Measurements from ENCODE around the gene C12orf50.

Gene C12orf50

GRCh38 chr12:87943762-87944161, 85.4 kb downstream of the C12orf50 start:
- no peak overlapping the region for H3K27ac ChIP-seq (ENCODE audit: low read depth, low read length)
- H3K27me3 ChIP-seq (ENCODE audit: control insufficient read depth, insufficient read depth, low read length), result peaks cover 15% of the 10 kb centered on the region; the same call in 1 of the 2 replicates
- no peaks in the 10 kb centered on the region for H3K36me3 ChIP-seq (ENCODE audit: control insufficient read depth, insufficient read depth, low read length)
- no peak overlapping the region for H3K4me3 ChIP-seq (ENCODE audit: low read depth, low read length)
- peaks cover 7% of the 10 kb centered on the region for H3K4me1 ChIP-seq (ENCODE audit: control insufficient read depth, insufficient read depth, low read length)
- H3K9me3 ChIP-seq (ENCODE audit: control insufficient read depth, insufficient read depth, low read length), result no peaks in the 10 kb centered on the region
- H3K9ac ChIP-seq (ENCODE audit: low read depth, low read length), result no peak overlapping the region

GRCh38 chr12:87943023-87943422, 86.2 kb downstream of the C12orf50 start:
- Histone ChIP-seq H3K4me1 (ENCODE audit: control insufficient read depth, insufficient read depth, low read length) (peaks cover 7% of the 10 kb centered on the region), H3K27ac (ENCODE audit: low read depth, low read length) (no peak overlapping the region), H3K4me3 (ENCODE audit: low read depth, low read length) (no peak overlapping the region), H3K9ac (ENCODE audit: low read depth, low read length) (no peak overlapping the region), H3K9me3 (ENCODE audit: control insufficient read depth, insufficient read depth, low read length) (no peaks in the 10 kb centered on the region), H3K36me3 (ENCODE audit: control insufficient read depth, insufficient read depth, low read length) (no peaks in the 10 kb centered on the region), H3K27me3 (ENCODE audit: control insufficient read depth, insufficient read depth, low read length) (peaks cover 18% of the 10 kb centered on the region)

GRCh38 chr12:87939182-87939581, 90.0 kb downstream of the C12orf50 start:
- Histone ChIP-seq H3K9me3 (ENCODE audit: control insufficient read depth, insufficient read depth, low read length) (0 out of 2 replicates have a peak, but pooled peaks cover 4% of the 10 kb centered on the region), H3K27me3 (ENCODE audit: control insufficient read depth, insufficient read depth, low read length) (peaks cover 21% of the 10 kb centered on the region), H3K4me1 (ENCODE audit: control insufficient read depth, insufficient read depth, low read length) (peaks cover 7% of the 10 kb centered on the region), H3K4me3 (ENCODE audit: low read depth, low read length) (no peak overlapping the region), H3K27ac (ENCODE audit: low read depth, low read length) (no peak overlapping the region), H3K36me3 (ENCODE audit: control insufficient read depth, insufficient read depth, low read length) (no peaks in the 10 kb centered on the region), H3K9ac (ENCODE audit: low read depth, low read length) (no peak overlapping the region)

GRCh38 chr12:87935216-87935615, 94.0 kb downstream of the C12orf50 start:
- H3K4me3 ChIP-seq (ENCODE audit: low read depth, low read length), result no peak overlapping the region
- H3K4me1 ChIP-seq (ENCODE audit: control insufficient read depth, insufficient read depth, low read length), result peaks cover 7% of the 10 kb centered on the region
- no peaks in the 10 kb centered on the region for H3K36me3 ChIP-seq (ENCODE audit: control insufficient read depth, insufficient read depth, low read length)
- peaks cover 12% of the 10 kb centered on the region for H3K27me3 ChIP-seq (ENCODE audit: control insufficient read depth, insufficient read depth, low read length)
- H3K9me3 ChIP-seq (ENCODE audit: control insufficient read depth, insufficient read depth, low read length), result 0 out of 2 replicates have a peak, but pooled peaks cover 4% of the 10 kb centered on the region
- no peak overlapping the region for H3K27ac ChIP-seq (ENCODE audit: low read depth, low read length)
- H3K9ac ChIP-seq (ENCODE audit: low read depth, low read length), result no peak overlapping the region

GRCh38 chr12:87933991-87934390, 95.2 kb downstream of the C12orf50 start:
- no peak overlapping the region for H3K4me3 ChIP-seq (ENCODE audit: low read depth, low read length)
- 0 out of 2 replicates have a peak, but pooled peaks cover 4% of the 10 kb centered on the region for H3K9me3 ChIP-seq (ENCODE audit: control insufficient read depth, insufficient read depth, low read length)
- H3K9ac ChIP-seq (ENCODE audit: low read depth, low read length), result no peak overlapping the region
- no peaks in the 10 kb centered on the region for H3K36me3 ChIP-seq (ENCODE audit: control insufficient read depth, insufficient read depth, low read length)
- peaks cover 6% of the 10 kb centered on the region; the same call in 1 of the 2 replicates for H3K27me3 ChIP-seq (ENCODE audit: control insufficient read depth, insufficient read depth, low read length)
- H3K4me1 ChIP-seq (ENCODE audit: control insufficient read depth, insufficient read depth, low read length), result no peaks in the 10 kb centered on the region
- H3K27ac ChIP-seq (ENCODE audit: low read depth, low read length), result no peak overlapping the region

- H3K27me3 ChIP-seq (ENCODE audit: control insufficient read depth, insufficient read depth, low read length), result no peaks in the 10 kb centered on the region
- H3K9ac ChIP-seq (ENCODE audit: low read depth, low read length), result no peak overlapping the region
- no peak overlapping the region for H3K27ac ChIP-seq (ENCODE audit: low read depth, low read length)
- no peaks in the 10 kb centered on the region for H3K36me3 ChIP-seq (ENCODE audit: control insufficient read depth, insufficient read depth, low read length)
- H3K4me3 ChIP-seq (ENCODE audit: low read depth, low read length), result no peak overlapping the region
- H3K4me1 ChIP-seq (ENCODE audit: control insufficient read depth, insufficient read depth, low read length), result no peaks in the 10 kb centered on the region
- H3K9me3 ChIP-seq (ENCODE audit: control insufficient read depth, insufficient read depth, low read length), result 0 out of 2 replicates have a peak, but pooled peaks cover 4% of the 10 kb centered on the region
These were observed 97.4 kb downstream of the C12orf50 start for GRCh38 chr12:87931812-87932211.

GRCh38 chr12:87930627-87931026, 98.6 kb downstream of the C12orf50 start:
- Histone ChIP-seq H3K4me1 (ENCODE audit: control insufficient read depth, insufficient read depth, low read length) (no peaks in the 10 kb centered on the region), H3K4me3 (ENCODE audit: low read depth, low read length) (no peak overlapping the region), H3K9ac (ENCODE audit: low read depth, low read length) (no peak overlapping the region), H3K27ac (ENCODE audit: low read depth, low read length) (no peak overlapping the region), H3K27me3 (ENCODE audit: control insufficient read depth, insufficient read depth, low read length) (no peaks in the 10 kb centered on the region), H3K36me3 (ENCODE audit: control insufficient read depth, insufficient read depth, low read length) (no peaks in the 10 kb centered on the region), H3K9me3 (ENCODE audit: control insufficient read depth, insufficient read depth, low read length) (no peaks in the 10 kb centered on the region)

Measured in HUES48 (cell line).